ENCODE data around the gene WDR33.
A peak's percentile ranks its signal among the peaks of the same experiment; 100 is the strongest.

Gene WDR33

DNA sequence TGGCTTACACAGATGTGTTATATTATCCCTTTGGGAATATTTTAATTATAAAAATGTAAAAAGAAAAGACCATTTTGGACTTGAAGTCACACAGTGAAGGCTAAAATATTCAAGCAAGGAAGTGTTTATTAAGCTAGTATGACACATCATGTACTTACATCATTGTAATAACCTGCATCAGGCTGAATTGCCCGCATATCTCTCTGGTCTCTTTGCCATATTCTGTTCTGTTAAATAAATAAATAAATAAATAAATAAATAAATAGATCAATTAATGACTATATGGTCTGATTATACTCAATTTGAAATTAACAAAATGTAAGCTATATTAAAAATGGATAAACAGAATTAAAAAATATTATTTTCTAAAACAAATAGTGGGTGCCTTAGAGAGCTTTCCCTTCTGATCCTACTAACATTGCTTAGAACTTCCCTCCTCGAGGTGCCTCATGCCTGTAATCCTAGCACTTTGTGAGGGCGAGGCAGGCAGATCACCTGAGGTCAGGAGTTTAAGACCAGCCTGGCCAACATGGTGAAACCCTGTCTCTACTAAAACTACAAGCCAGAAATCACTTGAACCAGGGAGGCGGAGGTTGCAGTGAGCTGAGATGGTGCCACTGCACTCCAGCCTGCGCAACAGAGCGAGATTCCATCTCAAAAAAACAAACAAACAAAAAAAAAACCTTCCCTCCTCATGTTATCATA, 42.0 kb downstream of the WDR33 start:
- Histone ChIP-seq H2AFZ (ENCODE audit: insufficient read depth, low read length, poor library complexity) (no peak overlapping the region), H3K9me3 (ENCODE audit: insufficient read depth, low read depth, low read length) (no peaks in the 10 kb centered on the region), H4K12ac (ENCODE audit: low read depth, low read length) (no peak overlapping the region), H3K36me3 (ENCODE audit: control insufficient read depth in 1 of 2, insufficient read depth in 2 of 2, low read length in 2 of 2) (peaks cover 5 to 9% of the 10 kb centered on the region in 2 experiments), H4K8ac (ENCODE audit: low read depth, low read length) (no peak overlapping the region), H3K4me2 (ENCODE audit: low read length) (no peak overlapping the region), H2BK120ac (ENCODE audit: insufficient read depth, low read length, poor library complexity) (no peak overlapping the region), H3K79me2 (ENCODE audit: control insufficient read depth, insufficient read depth, low read length, poor library complexity) (no peaks in the 10 kb centered on the region), H2BK5ac (ENCODE audit: low read depth, low read length, poor library complexity) (no peak overlapping the region), H3K14ac (ENCODE audit: low read length) (no peak overlapping the region), H3K4me3 (ENCODE audit: low read depth, low read length) (no peak overlapping the region), H3K9ac (ENCODE audit: low read length) (no peak overlapping the region), H3K23ac (ENCODE audit: low read length) (no peak overlapping the region), H3K4ac (ENCODE audit: low read depth, low read length) (no peak overlapping the region), H3K27me3 (ENCODE audit: insufficient read depth, low read length) (no peaks in the 10 kb centered on the region), H3K79me1 (ENCODE audit: low read length) (no peaks in the 10 kb centered on the region), H4K91ac (ENCODE audit: low read depth, low read length) (no peak overlapping the region), H2BK12ac (ENCODE audit: low read length) (no peak overlapping the region), H3K27ac (ENCODE audit: low read depth, low read length) (no peak overlapping the region), H3K4me1 (ENCODE audit: control insufficient read depth in 1 of 2, insufficient read depth in 2 of 2, low read length in 2 of 2) (no peaks in the 10 kb centered on the region), H3K18ac (ENCODE audit: low read length) (no peak overlapping the region), H2AK5ac (ENCODE audit: low read length) (no peak overlapping the region)
- no CpG with 5 or more reads among the region's 6 CpGs for WGBS (ENCODE audit: extremely low coverage, insufficient coverage, insufficient read length)
- DNase-seq: peak in 1 of 2 donors; percentile 46

DNA sequence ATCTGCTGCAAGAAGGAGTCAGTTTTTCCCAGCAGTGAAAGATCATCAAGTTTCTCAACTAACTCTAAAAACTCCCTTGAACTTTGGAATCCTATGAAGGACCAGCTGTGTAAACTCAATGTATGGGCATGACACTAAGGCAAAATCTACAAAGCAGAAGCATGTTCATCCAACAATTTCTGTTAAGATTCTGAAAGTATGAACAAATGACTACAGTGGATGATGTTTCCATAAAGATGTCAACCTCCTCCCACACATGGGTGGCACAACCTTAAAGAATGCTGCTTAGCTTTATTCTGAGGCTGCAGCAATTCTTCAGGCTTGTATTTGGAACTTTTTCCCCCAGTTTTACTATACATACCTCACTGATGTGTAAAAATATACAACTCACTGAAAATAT, 47.2 kb downstream of the WDR33 start:
- Histone ChIP-seq H3K27ac (ENCODE audit: low read depth, low read length) (no peak overlapping the region), H4K91ac (ENCODE audit: low read depth, low read length) (no peak overlapping the region), H3K79me2 (ENCODE audit: control insufficient read depth, insufficient read depth, low read length, poor library complexity) (no peaks in the 10 kb centered on the region), H4K12ac (ENCODE audit: low read depth, low read length) (no peak overlapping the region), H2BK120ac (ENCODE audit: insufficient read depth, low read length, poor library complexity) (no peak overlapping the region), H3K4me2 (ENCODE audit: low read length) (no peak overlapping the region), H3K9ac (ENCODE audit: low read length) (no peak overlapping the region), H3K18ac (ENCODE audit: low read length) (no peak overlapping the region), H3K9me3 (ENCODE audit: insufficient read depth, low read depth, low read length) (no peaks in the 10 kb centered on the region), H3K14ac (ENCODE audit: low read length) (no peak overlapping the region), H3K27me3 (ENCODE audit: insufficient read depth, low read length) (no peaks in the 10 kb centered on the region), H2BK12ac (ENCODE audit: low read length) (no peak overlapping the region), H2AFZ (ENCODE audit: insufficient read depth, low read length, poor library complexity) (no peak overlapping the region), H3K4me3 (ENCODE audit: low read depth, low read length) (no peak overlapping the region), H3K36me3 (ENCODE audit: control insufficient read depth in 1 of 2, insufficient read depth in 2 of 2, low read length in 2 of 2) (peaks cover 8 to 18% of the 10 kb centered on the region in 2 experiments), H3K4me1 (ENCODE audit: control insufficient read depth in 1 of 2, insufficient read depth in 2 of 2, low read length in 2 of 2) (no peaks in the 10 kb centered on the region), H2BK5ac (ENCODE audit: low read depth, low read length, poor library complexity) (no peak overlapping the region), H2AK5ac (ENCODE audit: low read length) (no peak overlapping the region), H3K23ac (ENCODE audit: low read length) (no peak overlapping the region), H3K79me1 (ENCODE audit: low read length) (no peaks in the 10 kb centered on the region), H3K4ac (ENCODE audit: low read depth, low read length) (no peak overlapping the region), H4K8ac (ENCODE audit: low read depth, low read length) (no peak overlapping the region)
- DNase-seq: no peak

DNA sequence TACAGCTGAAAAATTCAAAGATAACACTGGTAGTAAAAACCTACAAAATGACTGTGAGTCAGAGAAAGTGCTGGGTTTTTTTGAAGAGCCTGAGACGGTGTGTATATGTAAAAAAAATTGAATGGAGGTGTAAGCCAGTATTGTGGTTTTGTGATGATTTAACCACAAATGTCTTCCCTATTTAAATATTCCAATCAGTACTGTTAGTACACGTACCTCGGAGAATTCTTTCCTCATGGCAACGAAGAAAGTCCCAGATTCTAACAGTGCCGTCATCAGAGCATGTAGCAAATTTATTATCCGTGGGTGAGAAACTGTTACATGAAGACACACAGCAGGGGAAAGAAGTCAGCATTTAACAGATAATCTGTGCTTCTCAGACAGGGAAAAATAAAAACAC, 48.1 kb downstream of the WDR33 start:
- WGBS (ENCODE audit: extremely low coverage, insufficient coverage, insufficient read length): no CpG with 5 or more reads among the region's 6 CpGs
- H3K27me3 ChIP-seq (ENCODE audit: insufficient read depth, low read length): no peaks in the 10 kb centered on the region
- no peak overlapping the region for H4K8ac ChIP-seq (ENCODE audit: low read depth, low read length)
- no peak overlapping the region for H3K4me2 ChIP-seq (ENCODE audit: low read length)
- H3K4ac ChIP-seq (ENCODE audit: low read depth, low read length): no peak overlapping the region
- no peak overlapping the region for H4K91ac ChIP-seq (ENCODE audit: low read depth, low read length)
- no peak overlapping the region for H2AFZ ChIP-seq (ENCODE audit: insufficient read depth, low read length, poor library complexity)
- H3K27ac ChIP-seq (ENCODE audit: low read depth, low read length): no peak overlapping the region
- H2BK12ac ChIP-seq (ENCODE audit: low read length): no peak overlapping the region
- no peak overlapping the region for H3K14ac ChIP-seq (ENCODE audit: low read length)
- peaks cover 8 to 18% of the 10 kb centered on the region in 2 experiments for H3K36me3 ChIP-seq (ENCODE audit: control insufficient read depth in 1 of 2, insufficient read depth in 2 of 2, low read length in 2 of 2)
- no peak overlapping the region for H2AK5ac ChIP-seq (ENCODE audit: low read length)
- H3K23ac ChIP-seq (ENCODE audit: low read length): no peak overlapping the region
- no peaks in the 10 kb centered on the region for H3K9me3 ChIP-seq (ENCODE audit: insufficient read depth, low read depth, low read length)
- H3K4me1 ChIP-seq (ENCODE audit: control insufficient read depth in 1 of 2, insufficient read depth in 2 of 2, low read length in 2 of 2): no peaks in the 10 kb centered on the region
- H2BK120ac ChIP-seq (ENCODE audit: insufficient read depth, low read length, poor library complexity): no peak overlapping the region
- H4K12ac ChIP-seq (ENCODE audit: low read depth, low read length): no peak overlapping the region
- H3K4me3 ChIP-seq (ENCODE audit: low read depth, low read length): no peak overlapping the region
- no peak for DNase-seq
- H3K9ac ChIP-seq (ENCODE audit: low read length): no peak overlapping the region
- H3K18ac ChIP-seq (ENCODE audit: low read length): no peak overlapping the region
- H3K79me2 ChIP-seq (ENCODE audit: control insufficient read depth, insufficient read depth, low read length, poor library complexity): no peaks in the 10 kb centered on the region
- H2BK5ac ChIP-seq (ENCODE audit: low read depth, low read length, poor library complexity): no peak overlapping the region
- H3K79me1 ChIP-seq (ENCODE audit: low read length): no peaks in the 10 kb centered on the region

DNA sequence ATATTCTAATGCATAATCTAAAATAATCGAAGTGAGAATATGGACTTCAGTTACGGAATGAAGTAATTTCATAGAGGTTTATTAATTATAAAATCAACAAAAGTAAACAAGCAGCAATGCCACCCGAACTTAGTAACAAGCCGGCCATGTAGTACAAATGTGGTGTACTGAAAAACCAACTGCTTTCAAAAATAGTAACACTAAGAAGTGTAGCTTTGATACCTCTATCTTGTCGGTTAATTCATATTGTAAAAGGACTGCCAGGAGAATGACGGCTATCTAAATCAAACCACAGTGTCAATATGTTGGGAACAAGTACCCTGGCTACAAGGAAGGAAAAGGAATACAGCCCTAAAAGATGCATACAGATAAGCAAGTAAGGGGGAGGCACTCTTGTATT, 48.5 kb downstream of the WDR33 start:
- no peak overlapping the region for H2BK5ac ChIP-seq (ENCODE audit: low read depth, low read length, poor library complexity)
- H4K91ac ChIP-seq (ENCODE audit: low read depth, low read length): no peak overlapping the region
- H4K8ac ChIP-seq (ENCODE audit: low read depth, low read length): no peak overlapping the region
- H3K4me3 ChIP-seq (ENCODE audit: low read depth, low read length): no peak overlapping the region
- H3K79me2 ChIP-seq (ENCODE audit: control insufficient read depth, insufficient read depth, low read length, poor library complexity): no peaks in the 10 kb centered on the region
- H3K18ac ChIP-seq (ENCODE audit: low read length): no peak overlapping the region
- H2AFZ ChIP-seq (ENCODE audit: insufficient read depth, low read length, poor library complexity): no peak overlapping the region
- H2BK120ac ChIP-seq (ENCODE audit: insufficient read depth, low read length, poor library complexity): no peak overlapping the region
- no peak overlapping the region for H3K4me2 ChIP-seq (ENCODE audit: low read length)
- no peak overlapping the region for H2AK5ac ChIP-seq (ENCODE audit: low read length)
- H3K23ac ChIP-seq (ENCODE audit: low read length): no peak overlapping the region
- no peaks in the 10 kb centered on the region for H3K9me3 ChIP-seq (ENCODE audit: insufficient read depth, low read depth, low read length)
- no peak overlapping the region for H3K14ac ChIP-seq (ENCODE audit: low read length)
- H3K36me3 ChIP-seq (ENCODE audit: control insufficient read depth in 1 of 2, insufficient read depth in 2 of 2, low read length in 2 of 2): peaks cover 8 to 18% of the 10 kb centered on the region in 2 experiments
- H4K12ac ChIP-seq (ENCODE audit: low read depth, low read length): no peak overlapping the region
- H3K79me1 ChIP-seq (ENCODE audit: low read length): no peaks in the 10 kb centered on the region
- H3K4me1 ChIP-seq (ENCODE audit: control insufficient read depth in 1 of 2, insufficient read depth in 2 of 2, low read length in 2 of 2): no peaks in the 10 kb centered on the region
- H3K27me3 ChIP-seq (ENCODE audit: insufficient read depth, low read length): no peaks in the 10 kb centered on the region
- no peak for DNase-seq
- no peak overlapping the region for H3K27ac ChIP-seq (ENCODE audit: low read depth, low read length)
- no peak overlapping the region for H2BK12ac ChIP-seq (ENCODE audit: low read length)
- no peak overlapping the region for H3K9ac ChIP-seq (ENCODE audit: low read length)
- H3K4ac ChIP-seq (ENCODE audit: low read depth, low read length): no peak overlapping the region
- WGBS (ENCODE audit: extremely low coverage, insufficient coverage, insufficient read length): no CpG with 5 or more reads among the region's 6 CpGs

Measured in trophoblast cell (in vitro differentiated cells and primary cell).